Stimulated activated CD4-positive, alpha-beta T cell treated with anti-CD3 and anti-CD28 coated beads, Interleukin-12 subunit alpha, Interleukin-12 subunit beta, amount 100 ng/mL, for 4 hours (primary cell): ENCODE results near the gene NUMBL.
"Not testable (repeated sequence)": the region's sequence is repeated elsewhere in the genome, so short reads cannot be mapped to it uniquely, and the experiment has no call there.

Experiments used
- DNase-seq: peaks from one replicate; pipeline ENCODE4 v3.0.0-alpha.2; 2020

Gene NUMBL

DNA sequence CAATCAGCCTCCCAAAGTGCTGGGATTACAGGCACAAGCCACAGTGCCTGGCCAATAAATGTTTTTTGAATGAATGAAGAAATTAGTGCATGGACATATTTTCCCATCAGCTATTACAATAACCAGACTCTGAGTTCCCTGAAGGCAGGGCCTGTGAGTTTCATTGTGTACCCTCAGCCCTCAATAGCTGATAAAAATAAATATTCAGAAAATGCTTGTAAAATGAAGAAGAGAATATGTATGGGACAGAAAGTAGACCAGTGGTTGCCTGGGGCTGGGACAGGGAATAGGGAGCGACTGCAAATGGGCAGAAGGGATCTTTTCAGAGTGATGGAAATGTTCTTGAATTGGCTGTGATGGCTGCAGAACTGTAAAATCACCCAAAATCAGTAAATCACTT, 28.8 kb downstream of the NUMBL start:
- DNase-seq, result no peak

DNA sequence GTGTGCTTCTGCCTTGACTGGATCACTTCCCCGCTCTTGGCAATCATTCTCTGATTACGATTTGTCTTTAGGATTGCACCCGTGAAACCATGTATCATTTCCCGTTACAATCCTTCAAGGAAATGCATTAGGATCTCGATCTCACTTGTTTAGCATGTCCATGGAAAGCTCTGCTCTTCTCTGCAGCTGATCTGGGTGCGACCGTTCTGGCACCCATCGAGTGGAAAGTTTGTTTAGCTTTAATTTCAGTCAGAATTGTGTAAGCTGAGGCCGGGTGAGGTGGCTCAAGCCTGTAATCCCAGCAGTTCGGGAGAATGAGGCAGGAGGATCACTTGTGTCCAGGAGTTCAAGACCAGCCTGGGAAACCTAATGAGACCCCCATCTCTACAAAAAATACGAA, 30.9 kb downstream of the NUMBL start:
- DNase-seq, result no peak

DNA sequence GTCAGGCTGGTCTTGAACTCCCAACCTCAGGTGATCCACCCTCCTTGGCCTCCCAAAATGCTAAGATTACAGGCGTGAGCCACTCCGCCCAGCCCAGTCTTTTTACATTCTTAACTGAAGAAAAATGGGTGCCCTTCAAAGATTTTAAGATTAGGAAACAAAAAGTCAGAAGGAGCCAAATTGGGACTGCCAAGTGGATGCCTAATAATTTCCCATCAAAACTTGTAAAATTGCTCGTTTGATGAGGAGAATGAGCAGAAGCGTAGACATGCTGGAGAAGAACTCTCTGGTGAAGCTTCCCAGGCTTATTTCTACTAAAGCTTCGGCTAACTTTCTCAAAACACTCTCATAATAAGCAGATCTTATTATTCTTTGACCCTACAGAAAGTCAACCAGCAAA, 31.3 kb downstream of the NUMBL start:
- DNase-seq, result no peak

DNA sequence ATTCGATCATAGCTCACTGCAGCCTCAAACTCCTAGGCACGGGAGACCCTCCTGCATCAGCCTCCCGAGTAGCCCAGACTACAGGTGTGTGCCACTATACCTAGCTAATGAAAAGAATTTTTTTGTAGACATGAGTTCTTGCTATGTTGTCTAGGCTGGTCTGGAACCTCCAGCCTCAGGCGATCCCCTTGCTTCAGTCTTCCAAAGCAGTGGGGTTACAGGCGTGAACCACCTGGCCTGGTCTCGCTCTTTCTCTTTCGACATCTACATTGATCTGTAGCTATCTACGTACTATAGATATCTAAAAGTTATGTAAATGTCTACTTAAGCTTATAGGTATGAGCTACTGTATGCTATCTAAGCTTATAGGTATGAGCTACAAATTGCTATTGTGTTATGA, 32.4 kb downstream of the NUMBL start:
- DNase-seq, result no peak

DNA sequence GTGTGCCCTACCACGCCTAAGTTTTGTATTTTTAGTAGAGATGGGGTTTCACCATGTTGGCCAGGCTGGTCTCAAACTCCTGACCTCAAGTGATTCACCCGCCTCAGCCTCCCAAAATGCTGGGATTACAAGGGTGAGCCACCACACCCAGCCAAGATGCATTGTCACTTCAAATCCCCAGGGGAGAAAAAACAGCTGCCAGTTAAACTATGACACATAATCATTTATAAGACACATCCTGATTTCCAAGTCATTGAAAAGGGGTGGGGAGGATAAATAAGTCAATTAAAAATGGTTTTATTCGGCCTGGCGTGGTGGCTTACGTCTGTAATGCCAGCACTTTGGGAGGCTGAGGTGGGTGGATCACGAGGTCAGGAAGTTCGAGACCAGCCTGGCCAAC, 34.8 kb downstream of the NUMBL start:
- DNase-seq, result not testable (repeated sequence)

DNA sequence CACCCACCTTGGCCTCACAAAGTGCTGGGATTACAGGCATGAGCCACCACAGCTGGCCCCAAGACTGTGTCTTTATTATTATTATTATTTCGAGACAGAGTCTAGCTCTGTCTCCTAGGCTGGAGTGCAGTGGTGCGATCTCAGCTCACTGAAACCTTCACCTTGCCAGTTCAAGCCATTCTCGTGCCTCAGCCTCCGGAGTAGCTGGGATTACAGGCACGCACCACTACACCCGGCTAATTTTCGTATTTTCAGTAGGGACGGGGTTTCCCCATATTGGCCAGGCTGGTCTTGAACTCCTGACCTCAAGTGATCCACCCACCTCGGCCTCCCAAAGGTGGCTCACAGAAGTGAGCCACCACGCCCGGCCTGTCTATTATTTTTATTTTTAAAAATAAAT, 38.1 kb downstream of the NUMBL start:
- not testable (repeated sequence) for DNase-seq

DNA sequence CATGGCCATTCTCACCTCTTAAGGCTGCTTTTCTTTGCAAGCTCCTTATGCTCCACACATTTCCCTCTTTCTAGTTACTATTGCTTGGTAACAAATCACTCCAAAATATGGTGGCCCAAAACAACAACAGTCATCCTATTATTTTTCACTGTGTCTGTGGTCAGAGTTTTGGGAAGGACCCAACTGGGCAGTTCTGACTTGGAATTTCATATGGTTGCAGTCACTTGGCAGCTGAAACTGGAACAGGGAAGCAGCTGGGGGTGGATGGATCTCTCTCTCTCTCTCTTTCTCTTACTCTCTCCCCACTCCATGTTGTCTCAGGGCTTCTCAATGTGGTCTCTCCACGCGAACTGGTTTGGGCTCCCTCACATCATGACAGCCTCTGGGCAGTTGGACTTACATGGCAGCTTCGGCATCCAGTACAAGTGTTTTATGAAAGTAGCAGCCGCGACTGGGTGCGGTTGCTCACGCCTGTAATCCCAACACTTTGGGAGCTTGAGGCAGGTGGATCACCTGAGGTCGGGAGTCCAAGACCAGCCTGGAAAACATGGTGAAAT, 39.6 kb downstream of the NUMBL start:
- no peak for DNase-seq

DNA sequence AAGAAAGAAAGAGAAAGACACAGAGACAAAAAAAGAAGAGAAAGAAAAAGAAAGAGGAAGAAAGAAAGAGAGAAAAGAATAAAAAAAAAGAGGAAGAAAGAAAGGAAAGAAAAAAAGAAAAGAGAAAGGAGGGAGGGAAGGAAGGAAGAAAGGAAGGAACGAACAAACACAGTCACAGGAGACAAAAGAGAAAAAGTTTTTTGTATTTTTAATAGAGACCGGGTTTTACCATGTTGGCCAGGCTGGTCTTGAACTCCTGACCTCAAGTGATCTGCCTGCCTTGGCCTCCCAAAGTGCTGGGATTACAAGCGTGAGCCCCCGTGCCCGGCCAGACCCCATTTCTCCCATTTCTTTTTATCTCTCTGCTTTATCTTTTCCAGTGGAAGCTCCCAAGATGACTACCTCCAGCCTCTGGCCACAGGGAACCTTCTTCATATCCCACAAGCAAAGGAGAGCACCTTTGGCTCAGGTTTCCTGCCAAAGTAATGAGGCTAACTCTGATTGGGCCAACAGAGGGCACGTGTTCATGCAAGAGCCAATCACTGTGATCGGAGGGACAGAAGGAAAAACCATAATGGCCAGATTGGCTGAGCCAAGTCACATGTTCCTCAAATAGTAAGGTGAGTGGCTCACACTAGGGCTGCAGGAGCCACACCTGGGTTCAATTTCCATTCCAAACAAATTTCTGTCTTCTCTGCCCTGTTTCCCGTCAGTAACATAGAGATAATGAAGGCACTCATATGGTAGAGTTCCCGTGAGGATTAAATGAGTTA, 40.4 kb downstream of the NUMBL start:
- not testable (repeated sequence) for DNase-seq

DNA sequence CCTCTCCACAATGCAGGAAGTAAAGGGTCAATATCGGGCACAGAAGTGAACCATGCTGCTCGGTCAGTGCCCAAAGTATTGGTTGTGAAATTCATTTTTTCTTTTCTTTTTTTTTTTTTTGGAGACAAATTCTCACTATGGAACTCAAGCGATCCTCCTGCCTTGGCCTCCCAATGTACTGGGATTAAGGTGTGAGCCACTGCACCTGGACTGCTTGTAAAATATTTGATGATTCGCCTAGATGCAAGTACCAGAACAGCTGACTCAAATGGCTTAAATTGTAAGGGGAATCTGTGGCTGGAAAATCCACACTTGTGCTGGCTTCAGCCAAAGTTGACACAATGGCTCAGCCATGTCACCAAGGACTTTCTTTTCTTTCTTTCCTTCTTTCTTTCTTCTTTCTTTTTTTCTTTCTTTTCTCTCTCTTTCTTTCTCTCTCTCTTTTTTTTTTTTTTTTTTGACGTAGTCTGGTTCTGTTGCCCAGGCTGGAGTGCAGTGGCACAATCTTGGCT, 43.7 kb downstream of the NUMBL start:
- no peak for DNase-seq

DNA sequence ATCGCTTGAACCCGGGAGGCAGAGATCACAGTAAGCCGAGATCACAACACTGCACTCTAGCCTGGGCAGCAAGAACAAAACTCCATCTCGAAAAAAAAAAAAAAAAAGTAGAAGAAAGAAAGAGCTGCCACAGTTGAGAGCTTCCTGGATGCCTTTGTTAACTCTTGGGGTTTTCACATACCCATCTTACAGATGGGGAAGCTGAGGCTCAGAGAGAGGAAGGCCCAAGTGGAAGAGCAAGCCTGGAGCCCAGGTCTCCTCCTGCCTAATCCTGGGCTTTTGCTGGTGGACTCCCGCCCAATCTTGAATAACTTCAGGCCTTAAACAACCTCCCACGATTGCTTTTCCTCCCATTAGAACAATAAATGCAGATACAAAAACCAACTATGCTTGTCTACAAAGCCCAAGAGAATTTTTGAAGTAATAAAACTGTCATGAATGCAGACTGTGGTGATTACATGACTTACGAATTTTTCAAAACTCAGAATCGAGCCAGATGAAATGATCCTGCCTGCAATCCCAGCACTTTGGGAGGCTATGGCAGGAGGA, 47.6 kb downstream of the NUMBL start:
- no peak for DNase-seq

DNA sequence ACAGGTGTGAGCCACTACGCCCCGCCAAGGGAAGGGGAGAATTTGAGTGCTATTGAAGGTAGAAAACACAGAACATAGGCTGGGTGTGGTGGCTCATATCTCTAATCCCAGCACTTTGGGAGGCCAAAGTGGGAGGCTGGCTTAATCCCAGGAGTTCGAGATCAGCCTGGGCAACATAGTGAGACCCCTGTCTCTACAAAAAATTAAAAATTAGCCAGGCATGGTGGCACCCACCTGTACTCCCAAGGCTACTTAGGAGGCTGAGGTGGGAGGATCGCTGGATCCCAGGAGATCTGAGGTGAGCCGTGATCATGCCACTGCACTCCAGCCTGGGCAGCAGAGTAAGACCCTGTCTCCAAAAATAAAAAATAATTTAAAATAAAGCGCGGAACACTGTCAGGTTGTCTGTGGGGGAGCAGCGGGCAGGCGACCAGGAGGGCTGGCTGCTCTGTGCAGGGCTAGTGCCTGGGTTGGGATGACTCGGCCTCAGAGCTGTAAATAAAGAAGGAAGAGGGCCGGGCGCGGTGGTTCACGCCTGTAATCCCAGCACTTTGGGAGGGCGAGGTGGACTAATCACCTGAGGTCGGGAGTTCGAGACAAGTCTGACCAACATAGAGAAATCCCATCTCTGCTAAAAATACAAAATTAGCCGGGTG, 48.3 kb downstream of the NUMBL start:
- DNase-seq, result no peak

DNA sequence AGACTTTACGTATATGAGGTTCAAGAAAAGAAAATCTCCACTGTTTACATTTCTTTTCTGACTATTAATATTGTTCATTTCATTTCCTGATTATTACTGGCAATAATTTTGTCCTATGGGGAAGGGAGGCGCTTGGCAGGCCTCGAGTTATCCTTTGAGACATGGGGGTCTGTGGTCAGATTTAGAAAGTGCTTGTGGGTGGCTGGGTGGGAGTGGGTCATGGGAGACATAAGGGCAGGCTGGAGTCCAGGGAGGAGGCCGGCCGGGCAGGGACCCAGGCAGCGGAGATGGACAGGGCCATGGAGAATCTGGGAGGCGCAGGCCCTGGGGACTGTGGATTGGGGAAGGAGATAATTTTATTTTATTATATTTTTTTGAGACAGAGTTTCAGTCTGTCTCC, 49.2 kb downstream of the NUMBL start:
- no peak for DNase-seq

DNA sequence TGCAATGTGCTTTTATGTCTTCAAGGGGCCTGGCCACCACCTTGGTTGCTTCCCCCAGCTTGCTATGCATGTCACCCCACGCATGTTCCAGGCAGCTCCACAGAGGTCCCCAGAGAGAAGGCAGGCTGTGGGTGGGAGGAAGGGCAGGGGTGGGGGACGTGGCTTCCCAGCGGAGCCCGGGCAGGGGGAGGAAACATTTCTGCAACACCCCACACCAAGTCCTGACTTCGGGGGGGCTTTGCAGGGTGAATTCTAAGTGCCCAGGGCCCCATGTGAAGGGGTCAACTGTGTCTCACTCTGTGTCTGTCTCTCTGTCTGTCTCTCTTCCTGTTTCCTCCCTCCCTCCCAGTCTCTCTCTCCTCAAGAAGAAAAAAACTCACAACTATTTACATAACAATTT, 49.7 kb downstream of the NUMBL start:
- no peak for DNase-seq

DNA sequence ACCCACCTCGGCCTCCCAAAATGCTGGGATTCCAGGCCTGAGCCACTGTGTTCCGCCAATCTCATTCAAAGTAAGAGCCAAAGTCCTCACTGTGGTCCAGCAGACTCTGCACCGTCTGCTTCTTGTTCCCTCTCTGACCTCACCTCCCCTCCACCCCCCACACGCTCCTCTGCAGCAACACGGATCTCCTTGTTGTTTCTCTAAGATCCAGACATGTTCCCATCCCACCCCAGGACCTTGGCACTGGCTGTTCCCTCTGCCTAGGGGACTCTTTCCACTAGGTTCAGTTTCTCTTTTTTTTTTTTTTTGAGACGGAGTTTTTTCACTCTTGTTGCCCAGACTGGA, 50.8 kb downstream of the NUMBL start:
- no peak for DNase-seq

DNA sequence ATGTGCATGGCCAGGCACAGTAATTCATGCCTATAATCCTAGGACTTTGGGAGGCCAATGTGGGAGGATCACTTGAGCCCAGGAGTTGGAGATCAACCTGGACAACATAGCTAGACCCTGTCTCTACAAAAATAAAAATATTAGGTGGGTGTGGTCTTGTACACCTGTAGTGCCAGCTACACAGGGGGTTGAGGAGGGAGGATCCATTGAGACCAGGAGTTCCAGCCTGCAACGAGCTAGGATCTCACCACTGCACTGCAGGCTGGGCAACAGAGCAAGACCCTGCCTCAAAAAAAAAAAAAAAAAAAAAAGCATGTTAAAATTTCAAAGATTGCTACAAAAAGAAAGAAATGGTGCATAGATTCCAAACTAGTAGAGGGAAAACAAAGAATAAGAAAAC, 52.1 kb downstream of the NUMBL start:
- no peak for DNase-seq

DNA sequence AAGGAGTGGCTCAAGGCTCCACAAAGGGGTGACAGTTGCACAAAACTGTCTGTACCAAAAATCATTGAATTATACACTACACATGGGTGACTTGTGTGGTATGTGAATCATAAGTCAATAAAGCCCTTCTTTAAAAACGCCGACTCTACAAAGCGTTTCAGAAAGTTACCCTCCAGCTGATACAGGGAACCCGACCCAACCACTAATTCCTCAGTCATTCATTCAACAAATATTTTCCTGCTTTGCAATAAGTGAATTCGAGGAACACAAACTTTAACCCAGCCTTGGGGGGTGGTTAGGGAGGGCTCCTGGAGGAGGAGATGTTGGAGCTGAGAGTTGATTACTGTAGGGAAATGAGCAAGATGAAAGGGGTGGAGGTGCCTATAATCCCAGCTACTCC, 57.2 kb downstream of the NUMBL start:
- DNase-seq, result no peak

DNA sequence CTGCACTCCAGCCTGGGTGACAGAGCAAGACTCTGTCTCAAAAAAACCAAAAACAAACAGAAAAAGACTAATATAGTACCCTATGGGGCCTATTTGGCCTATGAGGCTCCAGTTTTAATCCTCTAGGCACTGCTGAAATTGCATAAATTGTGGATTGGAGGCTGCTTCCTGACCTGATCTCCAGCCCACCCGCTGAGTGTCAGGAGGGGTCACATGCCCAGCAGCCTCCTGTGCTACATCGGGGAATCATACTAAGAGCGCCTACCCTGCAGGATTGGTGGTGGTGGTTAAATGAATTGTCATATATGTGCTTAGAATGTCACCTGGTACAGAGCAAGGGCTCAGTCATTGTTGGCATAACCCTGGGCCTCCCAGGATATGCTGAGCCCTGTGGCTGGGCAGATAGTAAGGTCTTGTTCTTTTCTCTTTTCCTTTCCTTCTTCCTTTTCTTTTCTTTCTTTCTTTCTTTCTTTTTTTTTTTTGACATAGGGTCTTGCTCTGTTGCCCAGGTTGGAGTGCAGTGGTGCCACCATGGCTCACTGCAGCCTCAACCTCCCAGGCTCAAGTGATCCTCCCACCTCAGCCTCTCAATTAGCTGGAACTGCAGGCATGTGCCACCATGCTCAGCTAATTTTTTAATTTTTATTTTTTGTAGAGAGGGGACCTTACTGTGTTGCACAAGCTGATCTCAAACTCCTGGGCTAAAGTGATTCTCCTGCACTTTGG, 58.0 kb downstream of the NUMBL start:
- no peak for DNase-seq

DNA sequence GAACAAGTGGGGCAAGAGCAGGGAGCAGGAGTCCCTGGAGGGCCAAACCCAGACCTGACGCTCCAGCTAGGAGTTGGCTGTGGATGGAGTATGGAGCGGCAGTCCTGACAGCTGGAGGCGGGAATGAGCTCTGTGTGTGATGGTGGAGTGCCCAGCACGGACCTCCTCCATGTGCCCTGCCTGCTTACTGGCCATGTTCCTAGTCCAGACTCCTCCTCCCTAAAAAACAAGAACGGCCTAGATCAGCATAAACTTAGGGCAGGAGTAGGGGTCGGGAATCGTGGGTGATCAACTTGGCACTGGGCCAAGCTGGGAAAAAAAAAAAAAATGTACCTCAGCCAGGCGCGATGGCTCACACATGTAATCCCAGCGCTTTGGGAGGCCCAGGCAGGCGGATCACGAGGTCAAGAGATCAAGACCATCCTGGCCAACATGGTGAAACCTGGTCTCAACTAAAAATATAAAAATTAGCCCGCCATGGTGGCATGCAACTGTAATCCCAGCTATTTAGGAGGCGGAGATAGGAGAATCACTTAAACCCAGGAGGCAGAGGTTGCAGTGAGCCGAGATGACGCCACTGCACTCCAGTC, 59.8 kb downstream of the NUMBL start:
- DNase-seq, result no peak

DNA sequence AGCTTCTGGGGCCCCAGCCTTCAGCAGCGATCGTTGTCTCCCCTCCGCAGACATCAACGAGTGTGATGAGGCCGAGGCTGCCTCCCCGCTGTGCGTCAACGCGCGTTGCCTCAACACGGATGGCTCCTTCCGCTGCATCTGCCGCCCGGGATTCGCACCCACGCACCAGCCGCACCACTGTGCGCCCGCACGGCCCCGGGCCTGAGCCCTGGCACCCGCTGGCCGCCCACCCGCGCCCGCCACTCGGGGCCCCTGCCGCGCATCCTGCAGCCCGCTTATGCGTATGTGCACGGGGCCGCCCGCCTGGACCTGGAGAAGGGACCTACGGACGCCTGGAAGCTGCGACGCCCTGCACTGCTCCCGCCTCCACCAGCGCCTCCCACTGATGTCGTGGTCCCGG, 61.1 kb downstream of the NUMBL start:
- DNase-seq, result no peak

DNA sequence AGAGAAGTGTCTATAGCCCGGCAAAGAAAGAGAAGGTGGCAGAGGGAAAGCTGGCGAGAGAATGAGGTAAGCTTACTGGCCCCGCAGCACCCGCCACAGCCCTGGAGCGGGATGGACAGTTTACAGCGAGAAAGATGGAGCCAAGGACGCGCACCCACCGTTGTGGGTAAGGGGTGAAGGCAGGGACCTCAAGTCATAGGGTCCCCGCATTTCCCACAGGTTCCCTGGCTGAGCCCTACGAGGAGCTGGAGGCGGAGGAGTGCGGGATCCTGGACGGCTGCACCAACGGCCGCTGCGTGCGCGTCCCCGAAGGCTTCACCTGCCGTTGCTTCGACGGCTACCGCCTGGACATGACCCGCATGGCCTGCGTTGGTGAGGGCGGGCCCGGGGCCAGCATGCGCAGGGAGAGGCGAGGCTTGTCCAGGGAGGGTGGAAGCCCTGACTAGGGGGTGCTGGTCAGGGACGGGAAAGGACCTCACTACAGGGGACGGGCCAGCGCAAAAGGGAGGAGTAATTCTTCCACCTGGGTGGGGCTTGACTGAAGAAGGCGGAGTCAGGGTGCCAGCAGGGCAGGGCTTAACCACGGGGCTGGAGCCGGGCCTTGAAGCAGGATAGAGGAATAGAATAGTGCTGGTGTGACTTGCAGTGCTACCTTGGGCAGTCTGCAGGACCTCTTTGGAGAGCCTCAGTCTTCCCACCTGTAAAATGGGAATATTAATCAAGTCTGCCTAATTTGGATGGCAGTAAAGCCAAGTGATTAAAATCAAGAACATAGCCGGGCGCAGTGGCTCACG, 62.8 kb downstream of the NUMBL start:
- no peak for DNase-seq

DNA sequence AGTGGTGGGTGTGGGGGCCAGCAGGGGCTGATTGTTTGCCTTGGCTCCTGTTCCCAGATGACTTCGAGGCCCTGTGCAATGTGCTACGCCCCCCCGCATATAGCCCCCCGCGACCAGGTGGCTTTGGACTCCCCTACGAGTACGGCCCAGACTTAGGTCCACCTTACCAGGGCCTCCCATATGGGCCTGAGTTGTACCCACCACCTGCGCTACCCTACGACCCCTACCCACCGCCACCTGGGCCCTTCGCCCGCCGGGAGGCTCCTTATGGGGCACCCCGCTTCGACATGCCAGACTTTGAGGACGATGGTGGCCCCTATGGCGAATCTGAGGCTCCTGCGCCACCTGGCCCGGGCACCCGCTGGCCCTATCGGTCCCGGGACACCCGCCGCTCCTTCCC, 63.5 kb downstream of the NUMBL start:
- DNase-seq, result no peak
